HL-60/S4 treated with retinoic acid at 250 ng/mL for 4 days and 3 days (cell line): ENCODE results near the gene NXF2B.
"Not testable (repeated sequence)": the region's sequence is repeated elsewhere in the genome, so short reads cannot be mapped to it uniquely, and the experiment has no call there.

Experiments
- in situ Hi-C: fragments of 300-500 bp; cut with MboI; formaldehyde crosslinking; loops from 2 replicates; pipeline ENCODE4 v1.7.0; 2022; ENCODE audit warnings: low sequenced_read_pairs

The NXF2B gene

GRCh38 chrX:102439908-102440307 is at the start of gene NXF2B:
NXF2B (minus strand) TSS chrX:102440008; CDS start chrX:102380036, 59,972 bp downstream.
- in situ Hi-C loops: not testable (repeated sequence)

GRCh38 chrX:102478765-102479164 is 39.0 kb upstream of the NXF2B start:
- in situ Hi-C loops: not testable (repeated sequence)

- in situ Hi-C loops: not testable (repeated sequence)
These were observed 32.0 kb upstream of the NXF2B start, which contains the start of gene TCP11X2 for GRCh38 chrX:102471762-102472220. TCP11X2 (minus strand) TSS chrX:102471812.

GRCh38 chrX:102470215-102470614 is 30.4 kb upstream of the NXF2B start:
- in situ Hi-C loops: not testable (repeated sequence)

- in situ Hi-C loops: not testable (repeated sequence)
These were observed 18.8 kb upstream of the NXF2B start for GRCh38 chrX:102458615-102459014.

GRCh38 chrX:102414493-102414892 is 25.3 kb downstream of the NXF2B start:
- in situ Hi-C loops: not testable (repeated sequence)

GRCh38 chrX:102345916-102346315 is 93.9 kb downstream of the NXF2B start:
- in situ Hi-C loops: no loop called here

- in situ Hi-C loops: no loop called here
These were observed 97.9 kb downstream of the NXF2B start for GRCh38 chrX:102341867-102342266.

- in situ Hi-C loops: no loop called here
These were observed 100.2 kb downstream of the NXF2B start for GRCh38 chrX:102339312-102340298.

- in situ Hi-C loops: no loop called here
These were observed 101.6 kb downstream of the NXF2B start for GRCh38 chrX:102338162-102338561.
